ENCODE data around the gene FAM3D. TPM values are rescaled to one million over a fixed set of nuclear protein-coding genes. Genes with fewer than 3 reads are reported as not detected.
"Not testable (repeated sequence)": the region's sequence is repeated elsewhere in the genome, so short reads cannot be mapped to it uniquely, and the experiment has no call there.

The FAM3D gene
- total RNA-seq, 4 donors from 2014 or later, result 1.2 to 4.0 (median 1.4) TPM; not detected in 1

- Histone ChIP-seq H3K4me3 (no peak overlapping the region), H3K36me3 (no peaks in the 10 kb centered on the region), H3K9me3 (no peaks in the 10 kb centered on the region), H3K27me3 (no peaks in the 10 kb centered on the region), H3K4me1 (no peaks in the 10 kb centered on the region), H3K27ac (no peak overlapping the region)
- TF ChIP-seq EP300 (IDR thresholded peaks at IDR 0.05), result no peak
- TF ChIP-seq POLR2A (IDR thresholded peaks at IDR 0.05), result no peak
- no peak for TF ChIP-seq POLR2AphosphoS5 (IDR thresholded peaks at IDR 0.05)
- no peak for TF ChIP-seq CTCF (IDR thresholded peaks at IDR 0.05)
- no peak for DNase-seq (ENCODE audit: low spot score in 2 of 2)
These were observed 31.0 kb upstream of the FAM3D start for GRCh38 chr3:58697561-58697960.

DNA sequence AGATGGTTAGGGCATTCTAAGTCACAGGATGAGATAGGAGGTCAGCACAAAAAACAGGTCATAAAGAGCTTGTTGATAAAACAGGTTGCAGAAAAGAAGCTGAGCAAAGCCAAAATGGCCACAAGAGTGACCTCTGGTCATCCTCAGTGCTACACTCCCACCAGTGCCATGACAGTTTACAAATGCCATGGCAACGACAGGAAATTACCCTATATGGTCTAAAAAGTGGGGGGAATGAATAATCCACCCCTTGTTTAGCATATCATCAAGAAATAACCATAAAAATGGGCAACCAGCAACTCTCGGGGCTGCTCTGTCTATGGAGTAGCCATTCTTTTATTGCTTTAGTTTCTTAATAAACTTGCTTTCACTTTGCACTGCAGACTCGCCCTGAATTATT lies 30.2 kb upstream of the FAM3D start:
- not testable (repeated sequence) for H3K27ac ChIP-seq; H3K9me3 ChIP-seq; H3K27me3 ChIP-seq; DNase-seq (ENCODE audit: low spot score in 2 of 2); H3K4me1 ChIP-seq; H3K4me3 ChIP-seq; H3K36me3 ChIP-seq
- WGBS, result 87% methylated on average over 3 of the region's 3 CpGs

DNA sequence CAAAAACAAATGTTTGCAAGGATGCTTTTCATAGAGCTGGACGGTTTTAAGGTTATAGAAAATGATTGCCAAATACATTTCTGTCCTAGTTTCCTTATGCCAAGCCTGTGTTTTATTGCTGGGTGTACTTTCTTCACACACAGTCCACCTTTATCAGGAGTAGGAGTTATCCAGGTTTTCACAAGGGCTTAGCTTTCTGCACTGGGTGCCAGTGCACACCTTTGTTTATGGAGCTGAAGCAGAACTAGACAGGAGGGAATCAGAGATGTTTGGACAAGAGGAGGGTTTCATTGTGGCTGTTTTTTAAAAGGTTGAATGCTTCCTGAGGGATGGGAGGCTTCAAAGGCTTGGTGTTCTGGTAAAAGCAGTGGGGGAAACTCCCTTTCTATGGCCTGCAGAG lies 29.5 kb upstream of the FAM3D start:
- WGBS, result 50% methylated on average over 1 of the region's 1 CpG
- Histone ChIP-seq H3K4me3 (no peak overlapping the region), H3K36me3 (no peaks in the 10 kb centered on the region), H3K4me1 (no peaks in the 10 kb centered on the region), H3K27me3 (no peaks in the 10 kb centered on the region), H3K27ac (no peak overlapping the region), H3K9me3 (peaks cover 5% of the 10 kb centered on the region)
- DNase-seq (ENCODE audit: low spot score in 2 of 2), result no peak
- TF ChIP-seq POLR2A (IDR thresholded peaks at IDR 0.05) (no peak), EP300 (IDR thresholded peaks at IDR 0.05) (no peak), CTCF (IDR thresholded peaks at IDR 0.05) (no peak), POLR2AphosphoS5 (IDR thresholded peaks at IDR 0.05) (no peak)

DNA sequence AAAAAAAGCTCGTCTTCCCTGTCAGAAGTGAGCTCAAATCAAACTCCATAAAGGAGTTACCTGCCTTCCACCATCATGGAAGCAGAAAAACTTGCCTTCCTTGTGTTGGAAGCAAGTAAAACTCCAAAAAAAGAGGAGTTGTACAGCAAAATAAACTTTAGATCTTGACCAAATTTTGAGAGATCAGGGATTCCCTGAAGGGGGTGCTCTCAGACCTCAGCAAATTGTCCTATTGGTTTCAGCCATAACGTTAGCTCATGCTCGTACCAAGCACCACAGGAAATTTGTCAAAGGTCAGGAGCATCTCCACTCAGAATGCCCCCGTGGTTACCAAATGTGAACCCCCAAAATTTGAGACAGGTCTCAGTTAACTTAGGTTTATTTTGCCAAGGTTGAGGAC lies 28.7 kb upstream of the FAM3D start:
- WGBS, result 80% methylated on average over 4 of the region's 4 CpGs
- H3K27ac ChIP-seq, result not testable (repeated sequence)

GRCh38 chr3:58693940-58694850 lies 27.6 kb upstream of the FAM3D start:
- DNase-seq (ENCODE audit: low spot score in 2 of 2), result no peak
- WGBS, result 72% methylated on average over 7 of the region's 7 CpGs
- Histone ChIP-seq H3K4me1 (no peaks in the 10 kb centered on the region), H3K36me3 (no peaks in the 10 kb centered on the region), H3K9me3 (peaks cover 5% of the 10 kb centered on the region), H3K27ac (no peak overlapping the region), H3K27me3 (no peaks in the 10 kb centered on the region), H3K4me3 (no peak overlapping the region)
- no peak for TF ChIP-seq POLR2AphosphoS5 (IDR thresholded peaks at IDR 0.05)
- no peak for TF ChIP-seq CTCF (IDR thresholded peaks at IDR 0.05)
- TF ChIP-seq EP300 (IDR thresholded peaks at IDR 0.05), result no peak
- no peak for TF ChIP-seq POLR2A (IDR thresholded peaks at IDR 0.05)

More for the DNA sequence above, 28.7 kb upstream of the FAM3D start:
- H3K27me3 ChIP-seq; H3K36me3 ChIP-seq; H3K4me1 ChIP-seq; H3K9me3 ChIP-seq; H3K4me3 ChIP-seq; DNase-seq (ENCODE audit: low spot score in 2 of 2): not testable (repeated sequence)

- H3K9me3 ChIP-seq, result peaks cover 5% of the 10 kb centered on the region
- DNase-seq (ENCODE audit: low spot score in 2 of 2), result no peak
- H3K4me1 ChIP-seq, result no peaks in the 10 kb centered on the region
- TF ChIP-seq EP300 (IDR thresholded peaks at IDR 0.05) (no peak), POLR2AphosphoS5 (IDR thresholded peaks at IDR 0.05) (no peak), CTCF (IDR thresholded peaks at IDR 0.05) (no peak), POLR2A (IDR thresholded peaks at IDR 0.05) (no peak)
- WGBS, result 95% methylated on average over 1 of the region's 1 CpG
- H3K27me3 ChIP-seq, result no peaks in the 10 kb centered on the region
- no peak overlapping the region for H3K27ac ChIP-seq
- H3K4me3 ChIP-seq, result no peak overlapping the region
- H3K36me3 ChIP-seq, result no peaks in the 10 kb centered on the region
These were observed 25.9 kb upstream of the FAM3D start for GRCh38 chr3:58692484-58692883.
